CD4-positive, alpha-beta memory T cell (primary cell): Measurements from ENCODE around the gene TP53BP2. TPM values are rescaled to one million over a fixed set of nuclear protein-coding genes. Genes with fewer than 3 reads are reported as not detected.
"Not testable (repeated sequence)": the region's sequence is repeated elsewhere in the genome, so short reads cannot be mapped to it uniquely, and the experiment has no call there.

Experiments
- CTCF ChIA-PET: fragments of 350-600 bp; sonication (Branson Sonifier 250); formaldehyde crosslinking; loops from one replicate; lab custom pipeline; 2021; ENCODE audit warnings: inconsistent platforms; ENCODE audit not compliant: partially characterized antibody; lab: Charles Lee
- POLR2A ChIA-PET: fragments of 350-600 bp; sonication (Branson Sonifier 250); formaldehyde crosslinking; loops from one replicate; lab custom pipeline; 2021; ENCODE audit not compliant: partially characterized antibody; lab: Charles Lee
- DNase-seq, 5 donors: peaks; one replicate each; pipeline versions ENCODE4 v3.0.0 to v3.0.0-alpha.2; 2020 to 2022; ENCODE audit warnings: mixed read lengths in 1 of 5
- H3K27ac ChIP-seq: one replicate; pipeline ENCODE4 v1.7.0; 2013; ENCODE audit warnings: low read depth, low read length
- H3K27me3 ChIP-seq: 2 replicates; pipeline ENCODE4 v1.7.0; 2013; ENCODE audit warnings: mild to moderate bottlenecking, low read length, moderate library complexity; ENCODE audit not compliant: insufficient read depth
- H3K36me3 ChIP-seq: 2 replicates; pipeline ENCODE4 v1.7.0; 2013; ENCODE audit warnings: mild to moderate bottlenecking, low read length, moderate library complexity; ENCODE audit not compliant: insufficient read depth
- H3K4me1 ChIP-seq: 2 replicates; pipeline ENCODE4 v1.7.0; 2013; ENCODE audit warnings: mild to moderate bottlenecking, low read length, moderate library complexity; ENCODE audit not compliant: insufficient read depth
- H3K4me3 ChIP-seq, 2 donors: one replicate each; pipeline ENCODE4 v1.7.0; 2013; ENCODE audit warnings: low read length in 2 of 2, mild to moderate bottlenecking in 1 of 2
- H3K9me3 ChIP-seq, 2 donors: one replicate each; pipeline ENCODE4 v1.7.0; 2013; ENCODE audit warnings: low read length in 2 of 2, control low read depth in 1 of 2; ENCODE audit not compliant: control insufficient read depth in 1 of 2
- H3K27ac Mint-ChIP-seq, 7 donors: one replicate each; pipeline ENCODE4 v1.8.0; 2020 to 2021; ENCODE audit warnings: mixed read lengths in 7 of 7, mild to moderate bottlenecking in 6 of 7, inconsistent platforms in 3 of 7, moderate library complexity in 3 of 7
- H3K27me3 Mint-ChIP-seq, 2 donors: one replicate each; pipeline ENCODE4 v1.8.0; 2020 to 2021; ENCODE audit warnings: mixed read lengths in 2 of 2
- H3K36me3 Mint-ChIP-seq, 2 donors: one replicate each; pipeline ENCODE4 v1.8.0; 2020 to 2021; ENCODE audit warnings: mixed read lengths in 2 of 2, inconsistent platforms in 1 of 2, mild to moderate bottlenecking in 1 of 2
- H3K4me1 Mint-ChIP-seq, 4 donors: one replicate each; pipeline ENCODE4 v1.8.0; 2020 to 2021; ENCODE audit warnings: mixed read lengths in 4 of 4, mild to moderate bottlenecking in 1 of 4
- H3K4me3 Mint-ChIP-seq, 8 donors: one replicate each; pipeline ENCODE4 v1.8.0; 2020 to 2021; ENCODE audit warnings: mixed read lengths in 8 of 8, mild to moderate bottlenecking in 7 of 8, moderate library complexity in 6 of 8, inconsistent platforms in 3 of 8
- H3K9me3 Mint-ChIP-seq, 8 donors: one replicate each; pipeline ENCODE4 v1.8.0; 2020 to 2021; ENCODE audit warnings: mixed read lengths in 8 of 8, mild to moderate bottlenecking in 5 of 8, inconsistent platforms in 3 of 8, moderate library complexity in 1 of 8
- intact Hi-C: fragments of 100-400 bp; cut with micrococcal nuclease; formaldehyde crosslinking; loops from one replicate; pipeline ENCODE4 v1.15.1; 2023
- polyA plus RNA-seq, 2 donors: library from polyadenylated mRNA; unstranded; fragments of 300-500 nt; fragmentation: Illumina TruSeq; gene quantifications; one replicate each; pipeline ENCODE4 v1.2.3, GENCODE V29; 2021
- total RNA-seq, 2 experiments: library from RNA; stranded (reverse); gene quantifications; one replicate each; pipeline ENCODE4 v1.2.3, GENCODE V29; 2021

TP53BP2 gene, protein sequence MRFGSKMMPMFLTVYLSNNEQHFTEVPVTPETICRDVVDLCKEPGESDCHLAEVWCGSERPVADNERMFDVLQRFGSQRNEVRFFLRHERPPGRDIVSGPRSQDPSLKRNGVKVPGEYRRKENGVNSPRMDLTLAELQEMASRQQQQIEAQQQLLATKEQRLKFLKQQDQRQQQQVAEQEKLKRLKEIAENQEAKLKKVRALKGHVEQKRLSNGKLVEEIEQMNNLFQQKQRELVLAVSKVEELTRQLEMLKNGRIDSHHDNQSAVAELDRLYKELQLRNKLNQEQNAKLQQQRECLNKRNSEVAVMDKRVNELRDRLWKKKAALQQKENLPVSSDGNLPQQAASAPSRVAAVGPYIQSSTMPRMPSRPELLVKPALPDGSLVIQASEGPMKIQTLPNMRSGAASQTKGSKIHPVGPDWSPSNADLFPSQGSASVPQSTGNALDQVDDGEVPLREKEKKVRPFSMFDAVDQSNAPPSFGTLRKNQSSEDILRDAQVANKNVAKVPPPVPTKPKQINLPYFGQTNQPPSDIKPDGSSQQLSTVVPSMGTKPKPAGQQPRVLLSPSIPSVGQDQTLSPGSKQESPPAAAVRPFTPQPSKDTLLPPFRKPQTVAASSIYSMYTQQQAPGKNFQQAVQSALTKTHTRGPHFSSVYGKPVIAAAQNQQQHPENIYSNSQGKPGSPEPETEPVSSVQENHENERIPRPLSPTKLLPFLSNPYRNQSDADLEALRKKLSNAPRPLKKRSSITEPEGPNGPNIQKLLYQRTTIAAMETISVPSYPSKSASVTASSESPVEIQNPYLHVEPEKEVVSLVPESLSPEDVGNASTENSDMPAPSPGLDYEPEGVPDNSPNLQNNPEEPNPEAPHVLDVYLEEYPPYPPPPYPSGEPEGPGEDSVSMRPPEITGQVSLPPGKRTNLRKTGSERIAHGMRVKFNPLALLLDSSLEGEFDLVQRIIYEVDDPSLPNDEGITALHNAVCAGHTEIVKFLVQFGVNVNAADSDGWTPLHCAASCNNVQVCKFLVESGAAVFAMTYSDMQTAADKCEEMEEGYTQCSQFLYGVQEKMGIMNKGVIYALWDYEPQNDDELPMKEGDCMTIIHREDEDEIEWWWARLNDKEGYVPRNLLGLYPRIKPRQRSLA
- total RNA-seq (10 to 100 TPM; 48.3 to 49.8 TPM), polyA plus RNA-seq (10 to 100 TPM in 1 of 2 donors, 1 to 10 TPM in 1; 8.5 to 19.3 TPM)

DNA sequence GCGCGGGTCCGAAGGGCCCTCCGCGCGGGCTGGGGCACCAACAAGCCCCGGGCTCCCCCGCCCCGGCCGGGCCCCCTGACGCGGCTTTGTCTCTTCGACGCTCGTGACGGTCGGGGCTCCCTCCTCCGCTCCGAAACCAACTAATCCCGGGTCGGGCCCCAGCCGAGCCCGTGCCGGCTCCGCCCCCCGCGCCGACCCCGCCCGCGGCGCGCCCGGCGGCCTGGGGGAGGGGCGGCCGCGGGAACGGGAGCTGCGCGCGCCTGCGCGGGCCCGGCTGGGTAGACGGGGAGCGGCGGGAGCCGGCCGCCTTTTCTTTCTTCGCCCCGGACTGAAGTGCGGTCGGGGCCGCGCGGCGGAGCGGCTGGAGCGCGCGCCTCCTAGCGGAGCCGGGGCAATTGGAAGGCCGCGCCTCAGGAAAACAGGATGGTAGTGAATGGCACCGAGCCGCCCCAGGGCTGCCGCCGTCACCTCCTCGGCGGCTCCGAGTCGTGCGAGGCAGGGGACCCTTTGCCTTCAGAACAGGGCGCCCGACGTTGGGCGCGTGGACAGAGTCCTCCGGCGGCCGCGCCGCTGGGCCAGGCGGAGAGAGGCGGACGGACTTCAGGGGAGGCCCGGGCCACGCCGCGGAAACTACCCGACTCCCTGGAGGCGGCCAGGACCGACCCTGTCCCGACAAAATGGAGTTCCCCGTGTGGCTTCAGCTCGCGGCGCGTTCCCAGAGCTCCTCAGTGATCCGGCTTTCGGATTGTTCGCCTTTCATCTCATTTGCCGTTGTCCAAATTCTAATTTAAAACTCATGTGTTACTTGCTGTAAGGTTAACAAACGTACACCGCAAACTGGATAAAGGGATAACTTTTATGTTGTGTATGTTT, at the start of gene TP53BP2:
TP53BP2 (minus strand) TSS at position 138 of the 873 bp plus-strand sequence. CDS start 267 bp downstream, outside the sequence.
- DNase-seq: peak; percentile 89 to 92 (median 91)
- H3K4me1 Mint-ChIP-seq: peaks cover 31 to 51% (median 35%) of the 10 kb centered on the region in 4 donors
- no peaks in the 10 kb centered on the region for H3K9me3 ChIP-seq
- H3K27me3 Mint-ChIP-seq: no peaks in the 10 kb centered on the region
- ChIA-PET CTCF (interaction anchor here (0.8 to 3.4 kb wide), 10 partner anchors 10 to 134 kb away, joined by 3 to 27 read pairs (median 8); partner anchors contain the start of gene CAPN2), POLR2A (interaction anchor here (0.6 to 4.4 kb wide), 30 partner anchors 9 to 1202 kb away, joined by 3 to 39 read pairs (median 4); partner anchors contain the start of genes AIDA, BROX, CAPN2 and DEGS1)
- intact Hi-C loops: loop anchor here (1.0 to 10.0 kb wide), 5 partner anchors 14 to 339 kb away; partner anchors contain the start of genes CAPN2 and DEGS1
- H3K27me3 ChIP-seq: no peaks in the 10 kb centered on the region
- H3K9me3 Mint-ChIP-seq: no peaks in the 10 kb centered on the region
- H3K4me3 Mint-ChIP-seq: peak within 1 kb of the TSS; percentile 94 to 98 (median 95)
- peak within 1 kb of the TSS; percentile 97 to 100 (median 98) for H3K27ac Mint-ChIP-seq
- H3K4me1 ChIP-seq: peaks cover 52% of the 10 kb centered on the region
- H3K4me3 ChIP-seq: peak within 1 kb of the TSS; percentile 74 to 84
- peaks cover 0 to 14% of the 10 kb centered on the region in 2 donors for H3K36me3 Mint-ChIP-seq
- peak within 1 kb of the TSS; percentile 98 for H3K27ac ChIP-seq
- no peaks in the 10 kb centered on the region for H3K36me3 ChIP-seq

DNA sequence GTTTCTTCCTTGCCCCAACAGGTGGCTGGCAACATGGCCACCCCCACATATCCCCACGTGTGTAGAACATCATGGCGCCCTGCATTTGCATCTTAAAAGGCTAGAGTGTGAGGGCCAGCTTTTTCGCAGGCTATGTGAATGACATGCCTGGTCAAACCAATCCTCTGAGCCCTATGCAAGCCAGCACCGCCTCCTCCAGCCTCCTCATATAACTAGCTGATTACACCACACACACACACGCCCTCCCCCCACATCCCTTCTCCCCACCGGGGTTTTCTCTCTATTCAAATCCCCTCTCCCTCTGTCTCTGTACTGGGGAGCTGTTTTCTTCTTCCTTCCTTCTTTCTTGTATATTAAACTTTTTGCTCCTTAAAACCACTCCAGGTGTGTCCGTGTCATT, 44.7 kb upstream of the TP53BP2 start:
- H3K4me3 ChIP-seq, H3K9me3 ChIP-seq, H3K9me3 Mint-ChIP-seq, H3K27ac Mint-ChIP-seq, H3K27me3 ChIP-seq, H3K27ac ChIP-seq, H3K4me3 Mint-ChIP-seq, H3K4me1 Mint-ChIP-seq, H3K36me3 ChIP-seq, POLR2A ChIA-PET, intact Hi-C loops, H3K36me3 Mint-ChIP-seq, DNase-seq, H3K27me3 Mint-ChIP-seq, H3K4me1 ChIP-seq, CTCF ChIA-PET: not testable (repeated sequence)

DNA sequence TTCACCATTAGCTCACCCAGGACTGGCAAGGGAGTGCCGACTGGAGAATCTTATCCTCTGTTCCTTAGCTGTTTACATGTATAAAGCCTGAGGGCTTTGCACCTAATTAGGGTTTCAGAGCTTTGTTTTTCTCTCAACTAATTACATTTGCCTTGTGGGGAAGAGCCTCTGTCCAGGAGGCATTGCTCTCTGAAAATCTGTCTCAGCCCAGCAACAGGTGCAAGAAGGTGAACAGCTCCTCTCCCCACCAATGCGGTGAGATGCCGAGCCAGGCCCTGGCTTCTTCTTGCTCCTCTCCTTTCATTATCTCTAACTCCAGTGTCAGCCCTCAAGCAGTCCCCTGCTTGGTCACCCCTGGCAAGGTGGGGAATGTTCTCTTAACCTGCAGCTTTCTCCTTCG, 43.6 kb upstream of the TP53BP2 start:
- intact Hi-C loops, POLR2A ChIA-PET, H3K27ac ChIP-seq, H3K4me3 Mint-ChIP-seq, H3K27me3 ChIP-seq, H3K36me3 Mint-ChIP-seq, H3K9me3 ChIP-seq, H3K27ac Mint-ChIP-seq, H3K4me3 ChIP-seq, H3K9me3 Mint-ChIP-seq, H3K4me1 Mint-ChIP-seq, DNase-seq, H3K4me1 ChIP-seq, H3K27me3 Mint-ChIP-seq, H3K36me3 ChIP-seq: not testable (repeated sequence)
- CTCF ChIA-PET: interaction anchor here (0.6 kb wide), 1 partner anchor 264 kb away, joined by 4 read pairs; no protein-coding TSS in a partner anchor

DNA sequence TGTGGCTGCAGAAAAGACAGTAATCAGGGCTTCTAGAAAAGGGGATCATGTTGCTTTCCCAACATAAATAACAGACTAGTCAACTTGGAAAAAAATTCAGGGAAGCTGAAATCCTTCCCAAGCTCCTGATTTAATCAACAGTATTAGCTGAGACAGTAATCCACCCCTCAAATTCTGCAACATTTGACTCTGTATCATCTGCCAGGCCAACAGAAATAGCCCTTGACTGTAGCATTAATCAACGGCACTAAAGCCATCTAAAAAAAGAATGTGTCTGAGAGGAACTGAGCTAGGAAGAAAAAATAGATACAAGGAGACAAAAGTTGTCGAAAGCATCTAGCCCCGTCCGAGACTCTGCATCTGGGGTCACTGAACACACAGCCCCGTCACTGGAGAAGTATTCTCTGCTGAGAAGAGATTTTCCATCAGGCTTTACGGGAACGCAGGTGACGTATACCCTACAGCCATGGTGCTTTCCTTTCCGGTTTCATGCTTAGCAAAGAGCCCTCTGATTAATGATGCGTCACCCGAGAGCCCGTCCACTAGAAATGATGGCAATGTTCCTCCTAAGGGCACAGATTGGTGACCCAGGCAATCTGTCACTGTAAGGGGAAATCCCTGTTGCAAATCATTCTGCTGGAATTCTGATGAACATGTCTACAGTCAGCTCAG, 42.1 kb upstream of the TP53BP2 start:
- no peak overlapping the region for H3K27ac Mint-ChIP-seq
- no peaks in the 10 kb centered on the region for H3K4me1 Mint-ChIP-seq
- H3K27me3 Mint-ChIP-seq: no peaks in the 10 kb centered on the region
- Histone ChIP-seq H3K4me3 (no peak overlapping the region), H3K9me3 (no peaks in the 10 kb centered on the region), H3K4me1 (no peaks in the 10 kb centered on the region), H3K27me3 (no peaks in the 10 kb centered on the region), H3K27ac (no peak overlapping the region), H3K36me3 (no peaks in the 10 kb centered on the region)
- POLR2A ChIA-PET: no interaction called here
- H3K4me3 Mint-ChIP-seq: no peak overlapping the region
- CTCF ChIA-PET: interaction anchor here (1.2 kb wide), 1 partner anchor 20 kb away, joined by 3 read pairs; no protein-coding TSS in a partner anchor
- no peak for DNase-seq
- intact Hi-C loops: no loop called here
- H3K9me3 Mint-ChIP-seq: no peaks in the 10 kb centered on the region
- no peaks in the 10 kb centered on the region for H3K36me3 Mint-ChIP-seq

DNA sequence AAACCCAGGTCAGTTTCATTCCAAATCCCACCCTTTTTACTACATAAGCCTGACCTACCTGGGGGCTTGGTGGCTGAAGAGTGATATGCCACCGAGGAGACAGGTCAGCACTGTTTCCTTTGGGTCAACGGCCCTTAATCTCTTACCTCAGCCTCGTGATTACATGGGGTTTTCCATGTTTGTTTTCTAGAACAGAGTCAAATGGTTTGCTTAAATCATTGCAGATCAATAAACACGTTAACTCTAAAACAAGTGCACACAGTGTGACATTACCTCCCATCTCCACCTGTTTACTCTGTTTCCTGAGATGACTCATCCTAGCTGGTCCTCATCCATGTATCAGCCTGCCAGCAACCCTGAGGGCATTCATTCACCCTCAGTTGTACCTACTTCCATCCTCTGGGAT, 40.8 kb upstream of the TP53BP2 start:
- Histone ChIP-seq H3K4me3 (no peak overlapping the region), H3K27me3 (no peaks in the 10 kb centered on the region), H3K36me3 (no peaks in the 10 kb centered on the region), H3K4me1 (no peaks in the 10 kb centered on the region), H3K27ac (no peak overlapping the region), H3K9me3 (no peaks in the 10 kb centered on the region)
- intact Hi-C loops: no loop called here
- Mint-ChIP-seq H3K4me3 (no peak overlapping the region), H3K9me3 (no peaks in the 10 kb centered on the region), H3K27ac (no peak overlapping the region), H3K4me1 (no peaks in the 10 kb centered on the region), H3K27me3 (no peaks in the 10 kb centered on the region), H3K36me3 (no peaks in the 10 kb centered on the region)
- ChIA-PET CTCF (interaction anchor here (0.6 kb wide), 1 partner anchor 58 kb away, joined by 3 read pairs; no protein-coding TSS in a partner anchor), POLR2A (no interaction called here)
- no peak for DNase-seq

DNA sequence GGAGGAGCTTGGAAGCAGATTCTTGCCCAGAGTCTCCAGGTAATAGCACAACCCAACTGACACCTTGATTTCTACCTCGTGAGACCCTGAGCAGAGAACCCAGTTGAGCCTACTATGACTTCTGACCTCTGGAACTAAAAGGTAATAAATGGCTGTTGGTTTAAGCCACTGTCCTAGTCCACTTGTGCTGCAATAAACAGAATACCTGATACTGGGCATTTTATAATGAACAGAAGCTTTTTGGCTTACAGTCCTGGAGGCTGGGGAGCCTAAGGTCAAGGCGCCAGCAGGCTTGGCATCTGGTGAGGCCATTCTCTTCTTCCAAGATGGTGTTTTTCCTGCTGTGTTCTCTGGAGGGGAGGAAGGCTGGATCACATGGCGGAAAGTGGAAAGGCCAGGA, 39.9 kb upstream of the TP53BP2 start:
- H3K27me3 Mint-ChIP-seq: peaks cover 0 to 2% of the 10 kb centered on the region in 2 donors

More for the DNA sequence above, 39.9 kb upstream of the TP53BP2 start:
- Histone ChIP-seq H3K9me3 (no peaks in the 10 kb centered on the region), H3K36me3 (no peaks in the 10 kb centered on the region), H3K27me3 (no peaks in the 10 kb centered on the region), H3K4me3 (no peak overlapping the region), H3K4me1 (no peaks in the 10 kb centered on the region), H3K27ac (no peak overlapping the region)
- no peak for DNase-seq
- Mint-ChIP-seq H3K4me1 (no peaks in the 10 kb centered on the region), H3K9me3 (no peaks in the 10 kb centered on the region), H3K27ac (no peak overlapping the region), H3K36me3 (no peaks in the 10 kb centered on the region), H3K4me3 (no peak overlapping the region)
- intact Hi-C loops: no loop called here
- CTCF ChIA-PET: no interaction called here
- POLR2A ChIA-PET: no interaction called here
